HL-60 (cell line): Measurements from ENCODE around the gene GRAMD4.

Source experiments
- DNase-seq, 2 experiments: peaks; one replicate each; pipeline ENCODE4 v3.0.0-alpha.2; 2010 to 2020; ENCODE audit warnings: low read depth in 1 of 2, low spot score in 1 of 2
- H3K27ac ChIP-seq: fragments of 250-450 bp; sonication (Bioruptor Pico); replicated peaks from 2 replicates; pipeline ENCODE4 v1.5.1; 2020; ENCODE audit warnings: mild to moderate bottlenecking, moderate library complexity
- H3K27me3 ChIP-seq: fragments of 250-450 bp; sonication (Bioruptor Pico); 2 replicates; pipeline ENCODE4 v1.5.1; 2021; ENCODE audit warnings: mild to moderate bottlenecking, moderate library complexity; ENCODE audit not compliant: insufficient read depth, poor library complexity, severe bottlenecking
- H3K4me3 ChIP-seq: replicated peaks from 2 replicates; pipeline ENCODE4 v1.5.1; 2011; ENCODE audit warnings: mild to moderate bottlenecking, control low read depth, low read length; ENCODE audit not compliant: insufficient read depth
- CTCF ChIP-seq: IDR thresholded peaks from one replicate; pipeline ENCODE4 v1.5.1; 2011; ENCODE audit warnings: low read length, control low read depth, inconsistent platforms; ENCODE audit not compliant: insufficient read depth
- GABPA ChIP-seq: IDR thresholded peaks from 2 replicates; pipeline ENCODE4 v1.6.1; 2012; ENCODE audit warnings: low read depth
- POLR2AphosphoS5 ChIP-seq: IDR thresholded peaks from 2 replicates; pipeline ENCODE4 v1.6.1; 2012; ENCODE audit warnings: low read depth
- REST ChIP-seq: IDR thresholded peaks from 2 replicates; pipeline ENCODE4 v1.6.1; 2012; ENCODE audit warnings: low read depth; ENCODE audit not compliant: insufficient replicate concordance
- SPI1 ChIP-seq: IDR thresholded peaks from 2 replicates; pipeline ENCODE4 v1.6.1; 2012; ENCODE audit warnings: low read depth, mild to moderate bottlenecking, borderline replicate concordance

The GRAMD4 gene

GRCh38 chr22:46661221-46661851 lies 41.1 kb downstream of the GRAMD4 start:
- DNase-seq: no peak

GRCh38 chr22:46662226-46662625 lies 42.0 kb downstream of the GRAMD4 start:
- H3K27ac ChIP-seq: no peak overlapping the region
- TF ChIP-seq REST (no peak), POLR2AphosphoS5 (no peak), CTCF (no peak), GABPA (no peak), SPI1 (no peak)
- no peaks in the 10 kb centered on the region for H3K27me3 ChIP-seq
- DNase-seq: no peak
- H3K4me3 ChIP-seq: no peak overlapping the region

More at GRCh38 chr22:46661221-46661851, 41.1 kb downstream of the GRAMD4 start:
- Histone ChIP-seq H3K27ac (no peak overlapping the region), H3K27me3 (no peaks in the 10 kb centered on the region), H3K4me3 (no peak overlapping the region)
- TF ChIP-seq CTCF (no peak), POLR2AphosphoS5 (no peak), SPI1 (no peak), GABPA (no peak), REST (no peak)

GRCh38 chr22:46663001-46663400 lies 42.8 kb downstream of the GRAMD4 start:
- Histone ChIP-seq H3K4me3 (no peak overlapping the region), H3K27me3 (no peaks in the 10 kb centered on the region), H3K27ac (no peak overlapping the region)
- TF ChIP-seq REST (no peak), GABPA (no peak), POLR2AphosphoS5 (no peak), CTCF (no peak), SPI1 (no peak)
- no peak for DNase-seq
